BLaER1 treated with 17β-estradiol and CSF1 and Interleukin-3, amounts not matched to agents 10 nM and 100 nM (cell line): ENCODE results near the gene HUNK.

Experiments used
- H3K27ac ChIP-seq, 11 experiments: shearing (Covaris generic); formaldehyde crosslinking; 2 replicates each; pipeline ENCODE4 v1.8.1; 2022
- H3K27me3 ChIP-seq, 11 experiments: shearing (Covaris generic); formaldehyde crosslinking; 2 replicates each; pipeline ENCODE4 v1.8.1; 2022
- H3K36me3 ChIP-seq, 11 experiments: shearing (Covaris generic); formaldehyde crosslinking; 2 replicates each; pipeline ENCODE4 v1.8.1; 2022
- H3K4me1 ChIP-seq, 10 experiments: shearing (Covaris generic); formaldehyde crosslinking; 2 replicates each; pipeline ENCODE4 v1.8.1; 2022
- H3K4me2 ChIP-seq, 11 experiments: shearing (Covaris generic); formaldehyde crosslinking; 2 replicates each; pipeline ENCODE4 v1.8.1; 2022
- H3K4me3 ChIP-seq, 10 experiments: shearing (Covaris generic); formaldehyde crosslinking; 2 replicates each; pipeline ENCODE4 v1.8.1; 2022
- H3K9ac ChIP-seq, 11 experiments: shearing (Covaris generic); formaldehyde crosslinking; 2 replicates each; pipeline ENCODE4 v1.8.1; 2022
- H3K9me3 ChIP-seq, 11 experiments: shearing (Covaris generic); formaldehyde crosslinking; replicated peaks in 1 of 11; 2 replicates each; pipeline ENCODE4 v1.8.1; 2022
- H4K20me1 ChIP-seq, 11 experiments: shearing (Covaris generic); formaldehyde crosslinking; 2 replicates each; pipeline ENCODE4 v1.8.1; 2022
- Cebpa-rat ChIP-seq, 11 experiments: shearing (Covaris generic); IDR thresholded peaks; 2 replicates each; pipeline ENCODE4 v1.8.1; 2022

HUNK gene

GRCh38 chr21:31927689-31928353 lies 55.0 kb downstream of the HUNK start:
- Histone ChIP-seq H3K4me2 (no peak overlapping the region), H3K27me3 (no peaks in the 10 kb centered on the region), H3K9me3 (peaks cover 9 to 24% (median 20%) of the 10 kb centered on the region in 11 experiments), H3K36me3 (peaks cover 9 to 36% (median 24%) of the 10 kb centered on the region in 11 experiments; a peak in 20 of 22 replicates), H3K9ac (no peak overlapping the region), H3K4me1 (no peaks in the 10 kb centered on the region), H3K27ac (no peak overlapping the region), H4K20me1 (no peaks in the 10 kb centered on the region), H3K4me3 (no peak overlapping the region)
- no peak for TF ChIP-seq Cebpa-rat (IDR thresholded peaks at IDR 0.05)

- H3K4me3 ChIP-seq = no peak overlapping the region
- H4K20me1 ChIP-seq = no peaks in the 10 kb centered on the region
- peaks cover 9 to 24% (median 20%) of the 10 kb centered on the region in 11 experiments for H3K9me3 ChIP-seq
- no peak overlapping the region for H3K9ac ChIP-seq
- no peak overlapping the region for H3K4me2 ChIP-seq
- no peak overlapping the region for H3K27ac ChIP-seq
- TF ChIP-seq Cebpa-rat (IDR thresholded peaks at IDR 0.05) = no peak
- no peaks in the 10 kb centered on the region for H3K4me1 ChIP-seq
- H3K27me3 ChIP-seq = no peaks in the 10 kb centered on the region
- peaks cover 9 to 36% (median 24%) of the 10 kb centered on the region in 11 experiments; a peak in 20 of 22 replicates for H3K36me3 ChIP-seq
Observed at GRCh38 chr21:31928656-31929055, 55.8 kb downstream of the HUNK start.

- no peak for TF ChIP-seq Cebpa-rat (IDR thresholded peaks at IDR 0.05)
Observed at GRCh38 chr21:31929548-31929947, 56.7 kb downstream of the HUNK start.

GRCh38 chr21:31930001-31930400 lies 57.2 kb downstream of the HUNK start:
- no peak overlapping the region for H3K27ac ChIP-seq
- H3K4me2 ChIP-seq = no peak overlapping the region
- no peaks in the 10 kb centered on the region for H3K4me1 ChIP-seq

More at GRCh38 chr21:31929548-31929947, 56.7 kb downstream of the HUNK start:
- Histone ChIP-seq H4K20me1 (no peaks in the 10 kb centered on the region), H3K9ac (no peak overlapping the region), H3K4me3 (no peak overlapping the region), H3K4me2 (no peak overlapping the region), H3K4me1 (no peaks in the 10 kb centered on the region), H3K27ac (no peak overlapping the region), H3K27me3 (no peaks in the 10 kb centered on the region), H3K36me3 (peaks cover 7 to 32% (median 21%) of the 10 kb centered on the region in 11 experiments; a peak in 20 of 22 replicates), H3K9me3 (peaks cover 9 to 22% (median 20%) of the 10 kb centered on the region in 11 experiments)

GRCh38 chr21:31931644-31932469 lies 59.0 kb downstream of the HUNK start:
- Histone ChIP-seq H3K4me3 (no peak overlapping the region), H3K4me1 (no peaks in the 10 kb centered on the region), H3K27me3 (no peaks in the 10 kb centered on the region), H3K4me2 (no peak overlapping the region), H3K36me3 (peaks cover 0 to 12% (median 0%) of the 10 kb centered on the region in 11 experiments; a peak in 6 of 22 replicates), H3K27ac (no peak overlapping the region), H3K9ac (no peak overlapping the region), H3K9me3 (peaks cover 0 to 2% (median 0%) of the 10 kb centered on the region in 11 experiments; a peak in 2 of 22 replicates), H4K20me1 (no peaks in the 10 kb centered on the region)
- TF ChIP-seq Cebpa-rat (IDR thresholded peaks at IDR 0.05) = no peak

More at GRCh38 chr21:31930001-31930400, 57.2 kb downstream of the HUNK start:
- Histone ChIP-seq H3K9me3 (peaks cover 9 to 17% (median 17%) of the 10 kb centered on the region in 11 experiments), H3K27me3 (no peaks in the 10 kb centered on the region), H3K9ac (no peak overlapping the region), H4K20me1 (no peaks in the 10 kb centered on the region), H3K4me3 (no peak overlapping the region), H3K36me3 (peaks cover 2 to 28% (median 17%) of the 10 kb centered on the region in 11 experiments; a peak in 20 of 22 replicates)
- no peak for TF ChIP-seq Cebpa-rat (IDR thresholded peaks at IDR 0.05)

- Histone ChIP-seq H3K4me3 (no peak overlapping the region), H3K4me2 (no peak overlapping the region), H3K4me1 (no peaks in the 10 kb centered on the region), H3K36me3 (peaks cover 0 to 12% (median 0%) of the 10 kb centered on the region in 11 experiments; a peak in 5 of 22 replicates), H4K20me1 (no peaks in the 10 kb centered on the region), H3K9me3 (no peaks in the 10 kb centered on the region), H3K27ac (no peak overlapping the region), H3K27me3 (no peaks in the 10 kb centered on the region), H3K9ac (no peak overlapping the region)
- no peak for TF ChIP-seq Cebpa-rat (IDR thresholded peaks at IDR 0.05)
Observed at GRCh38 chr21:31932470-31932764, 59.6 kb downstream of the HUNK start.

GRCh38 chr21:31937303-31937702 lies 64.5 kb downstream of the HUNK start:
- Histone ChIP-seq H3K9ac (no peak overlapping the region), H3K27ac (no peak overlapping the region), H3K4me3 (no peak overlapping the region), H3K4me2 (no peak overlapping the region), H3K4me1 (no peaks in the 10 kb centered on the region), H3K36me3 (peaks cover 0 to 10% (median 2%) of the 10 kb centered on the region in 11 experiments; a peak in 6 of 22 replicates), H3K27me3 (no peaks in the 10 kb centered on the region), H3K9me3 (no peaks in the 10 kb centered on the region), H4K20me1 (no peaks in the 10 kb centered on the region)
- TF ChIP-seq Cebpa-rat (IDR thresholded peaks at IDR 0.05) = no peak

- no peaks in the 10 kb centered on the region for H3K27me3 ChIP-seq
- H4K20me1 ChIP-seq = no peaks in the 10 kb centered on the region
- peaks cover 0 to 17% (median 6%) of the 10 kb centered on the region in 11 experiments; a peak in 6 of 22 replicates for H3K36me3 ChIP-seq
- H3K27ac ChIP-seq = no peak overlapping the region
- no peak for TF ChIP-seq Cebpa-rat (IDR thresholded peaks at IDR 0.05)
- no peak overlapping the region for H3K9ac ChIP-seq
- H3K4me2 ChIP-seq = no peak overlapping the region
- no peaks in the 10 kb centered on the region for H3K9me3 ChIP-seq
- H3K4me1 ChIP-seq = no peaks in the 10 kb centered on the region
- H3K4me3 ChIP-seq = no peak overlapping the region
Observed at GRCh38 chr21:31938330-31939301, 65.8 kb downstream of the HUNK start.
